ENCODE data around the gene RALB. TPM values are rescaled to one million over a fixed set of nuclear protein-coding genes. Genes with fewer than 3 reads are reported as not detected.

The RALB gene
- total RNA-seq, 1 experiment from 2014 or later = 17.1 TPM

- no peak overlapping the region for H3K27ac Mint-ChIP-seq
- H3K27me3 Mint-ChIP-seq (ENCODE audit: low read depth) = no peaks in the 10 kb centered on the region
- no peaks in the 10 kb centered on the region for H3K9me3 Mint-ChIP-seq
- H3K36me3 Mint-ChIP-seq = no peaks in the 10 kb centered on the region
- H3K4me1 Mint-ChIP-seq = peaks cover 4% of the 10 kb centered on the region
- ATAC-seq (no peak), DNase-seq (ENCODE audit: low spot score) (no peak)
- ChIA-PET POLR2A (no interaction called here), CTCF (interaction anchor here (1.5 kb wide), 1 partner anchor 35 kb away, joined by 4 read pairs; no protein-coding TSS in a partner anchor)
- TF ChIP-seq ZBTB21 (CRISPR knock-in tag; IDR thresholded peaks at IDR 0.05; ENCODE audit: borderline replicate concordance) (no peak), JAZF1 (CRISPR knock-in tag; IDR thresholded peaks at IDR 0.05) (no peak), ELF4 (CRISPR knock-in tag; IDR thresholded peaks at IDR 0.05; ENCODE audit: low read depth) (no peak), ZNF219 (CRISPR knock-in tag; IDR thresholded peaks at IDR 0.05; ENCODE audit: borderline replicate concordance) (no peak), NR2C2 (CRISPR knock-in tag; IDR thresholded peaks at IDR 0.05) (no peak), ZNF532 (CRISPR knock-in tag; IDR thresholded peaks at IDR 0.05; ENCODE audit: borderline replicate concordance) (no peak), SOX15 (CRISPR knock-in tag; IDR thresholded peaks at IDR 0.05) (no peak), FOXP1 (CRISPR knock-in tag; IDR thresholded peaks at IDR 0.05; ENCODE audit: borderline replicate concordance) (no peak), NFATC4 (CRISPR knock-in tag; IDR thresholded peaks at IDR 0.05) (no peak), ZNF138 (CRISPR knock-in tag; conservative IDR thresholded peaks at IDR 0.05) (no peak), HMGXB4 (CRISPR knock-in tag; IDR thresholded peaks at IDR 0.05) (no peak), EMX1 (CRISPR knock-in tag; IDR thresholded peaks at IDR 0.05) (no peak), TEAD1 (CRISPR knock-in tag; IDR thresholded peaks at IDR 0.05) (no peak), GRHL2 (CRISPR knock-in tag; IDR thresholded peaks at IDR 0.05; ENCODE audit: insufficient replicate concordance, severe bottlenecking) (no peak), HMGA2 (CRISPR knock-in tag; IDR thresholded peaks at IDR 0.05) (no peak), ZNF423 (CRISPR knock-in tag; IDR thresholded peaks at IDR 0.05) (no peak), TP53 (CRISPR knock-in tag; IDR thresholded peaks at IDR 0.05) (no peak)
- TF ChIP-seq, protein P1, sequence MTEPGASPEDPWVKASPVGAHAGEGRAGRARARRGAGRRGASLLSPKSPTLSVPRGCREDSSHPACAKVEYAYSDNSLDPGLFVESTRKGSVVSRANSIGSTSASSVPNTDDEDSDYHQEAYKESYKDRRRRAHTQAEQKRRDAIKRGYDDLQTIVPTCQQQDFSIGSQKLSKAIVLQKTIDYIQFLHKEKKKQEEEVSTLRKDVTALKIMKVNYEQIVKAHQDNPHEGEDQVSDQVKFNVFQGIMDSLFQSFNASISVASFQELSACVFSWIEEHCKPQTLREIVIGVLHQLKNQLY (CRISPR knock-in tag; IDR thresholded peaks at IDR 0.05) = no peak
- TF ChIP-seq, protein P2, sequence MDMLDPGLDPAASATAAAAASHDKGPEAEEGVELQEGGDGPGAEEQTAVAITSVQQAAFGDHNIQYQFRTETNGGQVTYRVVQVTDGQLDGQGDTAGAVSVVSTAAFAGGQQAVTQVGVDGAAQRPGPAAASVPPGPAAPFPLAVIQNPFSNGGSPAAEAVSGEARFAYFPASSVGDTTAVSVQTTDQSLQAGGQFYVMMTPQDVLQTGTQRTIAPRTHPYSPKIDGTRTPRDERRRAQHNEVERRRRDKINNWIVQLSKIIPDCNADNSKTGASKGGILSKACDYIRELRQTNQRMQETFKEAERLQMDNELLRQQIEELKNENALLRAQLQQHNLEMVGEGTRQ (CRISPR knock-in tag; IDR thresholded peaks at IDR 0.05) = no peak
- TF ChIP-seq, protein P3, sequence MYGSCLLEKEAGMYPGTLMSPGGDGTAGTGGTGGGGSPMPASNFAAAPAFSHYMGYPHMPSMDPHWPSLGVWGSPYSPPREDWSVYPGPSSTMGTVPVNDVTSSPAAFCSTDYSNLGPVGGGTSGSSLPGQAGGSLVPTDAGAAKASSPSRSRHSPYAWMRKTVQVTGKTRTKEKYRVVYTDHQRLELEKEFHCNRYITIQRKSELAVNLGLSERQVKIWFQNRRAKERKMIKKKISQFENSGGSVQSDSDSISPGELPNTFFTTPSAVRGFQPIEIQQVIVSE (CRISPR knock-in tag; IDR thresholded peaks at IDR 0.05; ENCODE audit: borderline replicate concordance) = no peak
- H3K4me3 Mint-ChIP-seq = no peak overlapping the region
Measured at GRCh38 chr2:120210270-120210693, 42.4 kb upstream of the RALB start.
